ENCODE results near the gene SMIM44.
"Not testable (repeated sequence)": the region's sequence is repeated elsewhere in the genome, so short reads cannot be mapped to it uniquely, and the experiment has no call there.

Gene SMIM44

GRCh38 chr19:3517638-3518037 is 34.4 kb upstream of the SMIM44 start:
- DNase-seq (ENCODE audit: low read depth, low spot score), result no peak

- no peak for DNase-seq (ENCODE audit: low read depth, low spot score)
These were observed 33.5 kb upstream of the SMIM44 start for GRCh38 chr19:3516675-3517207.

- no peak for DNase-seq (ENCODE audit: low read depth, low spot score)
These were observed 32.7 kb upstream of the SMIM44 start for GRCh38 chr19:3515891-3516422.

- no peak for DNase-seq (ENCODE audit: low read depth, low spot score)
These were observed 31.7 kb upstream of the SMIM44 start for GRCh38 chr19:3514930-3515329.

DNA sequence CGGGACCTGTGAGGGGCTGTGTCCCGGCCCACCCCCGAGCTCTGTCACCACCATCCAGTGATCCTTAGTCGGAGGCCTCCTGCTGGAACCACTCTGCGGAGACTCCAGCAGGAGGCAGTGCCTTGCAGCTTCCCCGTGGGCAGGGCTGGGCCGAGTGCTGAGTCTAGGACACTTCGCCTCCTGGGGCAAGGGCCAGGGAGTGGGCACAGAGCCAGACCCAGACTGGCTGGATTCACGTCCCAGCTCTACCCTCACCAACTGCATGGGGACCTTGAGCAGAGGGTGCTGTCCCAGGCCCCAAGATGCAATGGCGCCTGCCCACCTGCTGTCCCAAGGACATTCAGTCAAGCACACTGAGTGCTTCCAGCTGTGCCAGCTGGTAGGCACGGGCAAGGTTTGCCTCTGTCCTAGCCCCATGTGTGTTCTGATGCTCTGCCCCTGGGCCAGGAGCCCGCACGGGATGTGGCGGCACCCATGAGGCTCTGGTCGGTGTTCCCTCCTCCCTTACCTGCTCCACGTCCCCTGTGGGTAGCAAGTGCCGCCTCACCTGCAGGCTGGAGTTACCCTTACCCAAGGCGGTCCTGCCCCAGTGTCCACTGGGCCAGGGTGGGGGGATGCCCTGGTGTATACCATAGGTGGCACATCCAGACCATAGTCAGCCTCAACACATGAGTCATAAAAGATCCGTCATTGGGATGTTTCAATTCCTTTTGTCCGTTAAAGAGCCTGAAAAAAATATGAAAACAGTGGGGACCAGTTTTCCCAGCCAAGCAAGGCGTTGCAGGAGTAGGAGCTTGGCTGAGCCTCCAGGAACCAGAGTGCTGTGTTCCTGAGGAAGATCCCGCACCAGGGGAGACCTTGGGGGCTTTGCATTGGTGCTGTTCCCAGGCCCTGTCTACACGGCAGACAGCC is 30.2 kb upstream of the SMIM44 start:
- DNase-seq (ENCODE audit: low read depth, low spot score), result no peak

DNA sequence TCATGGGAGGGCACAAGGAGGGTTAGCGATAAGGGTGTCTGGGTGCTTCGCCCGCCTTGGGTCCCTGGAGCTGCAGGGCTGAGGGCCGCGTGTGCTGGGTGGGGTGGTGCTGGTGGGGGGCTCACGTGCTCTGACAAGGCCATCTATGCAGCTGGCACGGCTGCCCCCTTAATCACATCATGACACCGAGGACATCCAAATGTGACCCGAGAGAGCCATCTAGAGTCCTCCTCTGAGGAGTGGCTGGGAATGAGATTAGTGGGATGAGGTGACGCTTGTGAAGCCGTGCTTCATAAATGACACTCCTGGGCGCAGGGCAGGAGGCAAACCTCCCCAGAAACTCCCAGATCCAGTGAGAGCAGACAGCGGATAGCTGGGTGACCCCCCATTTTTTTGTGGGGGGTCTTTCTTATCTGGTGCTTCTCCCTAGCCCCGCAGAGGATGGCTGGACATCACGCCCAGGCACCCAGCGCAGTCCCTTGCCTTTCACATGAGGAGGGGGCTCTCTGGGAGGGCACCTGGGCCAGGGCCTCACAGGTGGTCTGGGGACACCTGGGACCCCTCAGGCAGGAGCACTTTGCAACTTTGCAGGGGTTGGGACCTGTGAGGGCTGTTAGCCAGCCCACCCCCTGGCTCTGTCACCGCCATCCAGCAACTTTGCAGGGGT is 29.5 kb upstream of the SMIM44 start:
- DNase-seq (ENCODE audit: low read depth, low spot score), result no peak

- no peak for DNase-seq (ENCODE audit: low read depth, low spot score)
These were observed 28.4 kb upstream of the SMIM44 start for GRCh38 chr19:3511506-3512251.

DNA sequence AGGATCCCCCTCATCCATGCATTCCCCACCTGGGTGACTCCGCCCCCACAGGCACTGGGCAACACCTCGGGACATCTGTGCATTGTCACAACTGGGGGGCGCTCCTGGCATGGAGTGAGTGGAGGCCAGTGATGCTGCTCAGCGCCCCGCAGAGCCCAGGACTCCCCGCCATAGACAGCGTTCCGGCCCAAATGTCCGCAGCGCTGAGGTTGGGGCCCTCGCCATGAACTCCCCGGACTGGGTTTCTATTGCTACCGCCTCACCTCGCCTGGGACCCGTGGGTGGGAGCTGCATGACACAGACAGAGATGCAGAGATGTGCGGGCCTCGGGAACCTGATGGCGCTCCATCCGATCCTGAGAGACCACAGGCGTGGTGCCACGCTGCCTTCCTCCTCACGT is 27.5 kb upstream of the SMIM44 start:
- DNase-seq (ENCODE audit: low read depth, low spot score), result no peak

- DNase-seq (ENCODE audit: low read depth, low spot score), result no peak
These were observed 26.3 kb upstream of the SMIM44 start for GRCh38 chr19:3509566-3509989.

DNA sequence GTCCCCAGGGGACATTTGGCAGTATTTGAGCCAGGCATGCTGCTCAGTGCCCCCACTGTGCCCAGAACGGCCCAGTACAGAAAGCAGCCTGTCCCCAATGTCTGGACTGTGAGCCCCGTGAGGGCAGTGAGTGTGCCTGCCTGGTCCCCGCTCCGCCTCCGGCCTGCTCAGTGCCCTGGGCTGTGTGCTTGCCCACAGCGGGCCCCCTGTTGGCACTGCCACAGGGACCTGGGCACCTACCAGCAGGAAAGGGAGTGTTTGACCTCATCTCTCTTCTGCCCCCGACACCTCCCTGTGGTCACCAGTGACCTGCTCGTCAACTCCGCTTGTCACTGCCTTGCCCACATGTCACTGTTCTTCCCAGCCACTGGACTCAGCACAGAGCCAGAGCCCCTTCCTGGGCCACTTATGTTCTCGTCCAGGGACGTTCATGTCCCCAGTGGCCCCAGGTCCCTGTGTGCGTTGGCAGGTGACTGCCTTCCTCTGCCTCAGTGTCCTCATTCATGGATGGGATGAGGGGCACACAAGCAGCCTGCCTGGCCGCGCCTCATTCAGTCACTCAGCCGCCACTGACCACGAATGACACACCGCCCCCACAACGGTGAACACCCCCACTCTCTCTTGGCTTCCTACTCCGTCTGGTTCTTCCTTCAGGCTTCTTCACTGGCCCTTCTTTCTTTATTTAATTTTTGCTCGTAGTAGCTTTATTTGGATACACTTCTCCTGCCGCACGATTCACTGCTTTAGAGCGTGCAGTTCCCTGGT is 25.7 kb upstream of the SMIM44 start:
- DNase-seq (ENCODE audit: low read depth, low spot score), result no peak

DNA sequence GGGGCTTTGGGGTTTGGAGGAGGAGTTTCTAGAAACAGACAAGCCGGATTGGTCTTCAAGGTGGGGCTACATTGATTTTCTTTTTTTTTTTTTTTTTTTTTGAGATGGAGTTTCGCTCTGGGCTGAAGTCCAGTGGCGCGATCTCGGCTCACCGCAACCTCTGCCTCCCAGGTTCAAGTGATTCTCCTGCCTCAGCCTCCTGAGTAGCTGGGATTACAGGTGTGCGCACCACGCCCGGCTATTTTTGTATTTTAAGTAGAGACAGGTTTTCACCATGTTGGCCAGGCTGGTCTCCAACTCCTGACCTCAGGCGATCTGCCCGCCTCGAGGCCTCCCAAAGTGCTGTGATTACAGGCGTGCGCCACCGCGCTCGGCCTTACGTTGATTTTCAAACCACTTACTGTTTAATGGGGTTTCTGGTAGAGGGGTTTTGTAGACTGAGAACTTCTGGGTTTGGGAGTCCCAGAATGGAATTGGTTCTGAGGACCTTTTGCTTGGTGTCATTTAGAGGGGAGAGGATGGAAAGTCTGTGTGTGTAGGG is 24.9 kb upstream of the SMIM44 start:
- not testable (repeated sequence) for DNase-seq (ENCODE audit: low read depth, low spot score)

DNA sequence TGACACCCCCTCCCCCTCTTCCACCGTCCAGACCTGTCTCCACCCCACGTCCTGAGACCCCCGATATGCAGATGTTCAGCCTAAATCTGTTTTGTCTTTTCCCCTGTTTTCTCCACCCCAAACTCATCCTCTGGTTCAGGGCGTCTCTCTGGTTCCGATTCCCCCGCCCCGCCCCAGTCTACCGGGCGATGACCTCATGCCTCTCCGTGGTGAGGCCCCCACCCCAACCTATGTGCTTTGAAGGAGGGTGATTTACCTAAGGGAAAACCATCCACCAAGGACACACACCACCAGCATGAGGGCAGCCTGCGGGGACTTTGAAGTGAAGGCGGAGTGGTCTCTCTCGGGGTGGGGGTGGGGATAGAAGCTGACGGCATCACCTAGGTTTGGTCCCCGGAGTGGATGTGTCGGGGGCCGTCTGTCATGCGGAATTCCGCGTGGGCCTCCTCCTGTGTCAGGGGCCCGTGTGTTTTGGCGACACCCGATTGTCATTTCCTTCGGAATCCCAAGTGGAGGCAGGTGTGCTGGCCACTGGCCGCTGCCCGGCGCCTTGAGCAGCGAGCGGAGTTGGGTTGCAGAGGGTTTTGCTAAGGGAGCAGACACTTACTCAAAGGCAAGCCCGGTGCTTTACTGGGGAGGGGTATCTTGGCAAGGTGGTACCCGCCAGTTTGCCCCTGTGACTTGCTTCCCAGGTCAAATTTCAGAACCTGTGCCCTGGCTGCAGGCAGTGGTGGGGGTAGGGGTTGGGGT is 24.3 kb upstream of the SMIM44 start:
- peak; percentile 30 for DNase-seq (ENCODE audit: low read depth, low spot score)

DNA sequence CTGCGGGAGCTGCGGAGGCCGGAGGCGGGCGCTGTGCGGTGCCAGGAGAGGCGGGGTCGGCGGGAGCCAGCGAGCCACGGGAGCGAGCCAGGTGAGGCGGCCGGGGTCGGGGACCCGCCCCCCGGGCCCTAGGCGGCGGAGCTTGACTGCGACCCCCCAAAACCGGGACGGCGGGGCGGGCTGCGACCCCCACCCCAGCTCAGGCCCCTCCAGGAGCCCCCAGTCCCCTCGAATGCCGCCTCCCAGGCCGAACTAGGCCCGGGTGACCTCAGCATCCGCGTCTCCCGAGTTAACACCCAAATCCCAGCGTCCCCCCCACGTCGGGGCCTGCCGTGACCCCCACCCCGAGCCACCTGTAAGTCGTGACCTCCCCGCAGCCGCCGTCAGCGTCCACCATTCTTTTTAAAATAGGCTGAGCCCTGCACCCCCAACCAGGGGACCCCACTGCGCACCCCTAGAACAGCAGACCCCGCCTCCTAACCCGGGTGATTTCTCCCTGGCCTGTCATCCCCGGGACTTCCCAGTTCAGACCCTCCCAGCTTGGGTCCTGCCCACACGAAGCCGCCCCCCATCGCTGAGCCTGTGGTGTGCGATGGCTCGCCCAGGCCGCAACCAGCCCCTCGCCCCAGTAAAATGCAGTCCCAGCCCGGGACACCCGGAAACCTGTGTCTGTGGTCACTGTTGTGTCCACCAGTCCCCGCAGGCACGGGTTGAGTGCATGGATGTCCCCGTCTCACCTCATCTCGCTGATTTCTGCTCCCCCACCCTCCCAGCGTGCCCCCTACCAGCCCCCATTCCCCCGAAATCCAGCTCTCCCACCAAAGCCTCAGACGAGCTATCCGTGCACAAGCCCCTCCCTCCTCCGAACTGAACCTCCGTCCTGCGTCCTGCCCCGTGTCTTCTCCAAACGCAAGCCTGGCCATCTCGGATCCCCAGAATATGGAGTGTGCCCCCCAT is 23.4 kb upstream of the SMIM44 start:
- DNase-seq (ENCODE audit: low read depth, low spot score), result no peak

- DNase-seq (ENCODE audit: low read depth, low spot score), result peak; percentile 75
These were observed 22.6 kb upstream of the SMIM44 start, which contains the start of gene FZR1 for GRCh38 chr19:3505598-3506383. Gene FZR1, plus strand, starts transcription at chr19:3506311. Its CDS starts 16,679 bp downstream, at chr19:3522990.

- DNase-seq (ENCODE audit: low read depth, low spot score), result no peak
These were observed 21.5 kb upstream of the SMIM44 start for GRCh38 chr19:3504735-3505134.

DNA sequence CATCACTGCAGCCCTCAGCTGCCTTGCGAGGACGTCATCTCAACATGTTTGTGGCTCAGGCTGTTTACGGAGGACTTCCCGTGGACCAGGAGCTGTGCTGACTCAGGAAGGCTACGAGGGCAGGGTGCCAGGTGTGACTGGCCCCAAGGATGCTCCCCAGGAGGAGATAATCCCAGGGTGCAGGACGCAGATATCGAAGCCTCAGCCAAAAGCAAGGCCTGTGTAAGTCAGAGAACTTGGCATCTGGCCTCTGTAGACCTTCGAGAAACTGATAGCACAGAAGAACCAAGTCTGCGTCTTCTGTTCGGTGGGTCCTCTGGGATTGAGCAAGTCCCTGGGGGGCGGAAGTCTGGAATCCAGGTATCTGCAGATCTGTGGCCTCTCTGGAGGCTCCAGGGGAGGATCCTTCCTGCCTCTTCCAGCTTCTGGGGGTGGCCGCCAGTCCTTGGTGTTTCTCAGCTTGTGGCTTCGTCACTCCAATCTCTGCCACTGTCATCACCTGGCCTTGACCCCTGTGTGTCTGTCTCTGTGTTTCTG is 19.9 kb upstream of the SMIM44 start:
- DNase-seq (ENCODE audit: low read depth, low spot score), result no peak

DNA sequence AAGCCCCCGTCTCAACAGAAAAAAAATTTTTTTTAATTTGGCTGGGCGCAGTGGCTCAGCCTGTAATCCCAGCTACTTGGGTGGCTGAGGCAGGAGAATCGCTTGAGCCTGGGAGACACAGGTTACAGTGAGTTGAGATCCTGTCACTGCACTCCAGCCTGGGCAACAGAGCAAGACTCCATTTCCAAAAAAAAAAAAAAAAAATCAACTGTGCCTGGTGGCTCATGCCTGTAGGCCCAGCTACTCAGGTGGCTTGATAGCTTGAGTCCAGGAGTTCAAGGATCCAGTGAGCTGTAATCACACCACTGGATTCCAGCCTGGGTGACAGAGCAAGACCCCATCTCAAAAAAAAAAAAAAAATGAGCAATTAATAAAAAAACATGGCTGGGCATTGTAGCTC is 18.5 kb upstream of the SMIM44 start:
- DNase-seq (ENCODE audit: low read depth, low spot score), result no peak
